ENCODE results near the gene OR51E2. TPM values are rescaled to one million over a fixed set of nuclear protein-coding genes. Genes with fewer than 3 reads are reported as not detected.

Gene OR51E2
- total RNA-seq, 5 donors from 2014 or later (not counting 1 experiment from before 2014, with no cell fraction given): not detected

DNA sequence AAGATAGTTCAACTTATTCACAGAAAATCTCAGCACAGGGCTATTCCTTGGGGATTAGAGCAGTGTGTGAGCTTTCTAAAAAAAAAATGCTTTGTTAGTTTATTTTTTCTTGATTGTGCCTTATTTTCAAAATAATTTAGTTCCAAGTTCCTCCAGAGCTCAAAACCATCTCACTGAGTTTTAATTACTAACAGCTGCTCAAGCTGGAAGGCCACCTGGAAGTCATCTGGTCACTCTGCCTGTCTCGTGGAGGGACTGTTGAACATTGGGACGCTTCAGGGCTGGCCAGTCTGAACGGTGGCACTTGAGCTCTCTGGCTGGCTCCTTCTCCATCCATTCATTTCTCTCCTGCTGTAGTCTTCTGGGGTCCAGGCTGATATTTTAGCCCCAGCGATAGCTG is 49.9 kb downstream of the OR51E2 start:
- DNase-seq (no peak), ATAC-seq (replicated peaks in 1 of 4) (no peak)
- 73% methylated on average over 3 of the region's 4 CpGs for WGBS (ENCODE audit: insufficient coverage)
- ChIA-PET CTCF (interaction anchor here in 1 of 2 donors (0.9 kb wide), 1 partner anchor 12 kb away, joined by 4 read pairs; no protein-coding TSS in a partner anchor), POLR2A (no interaction called here)
- Histone ChIP-seq H3K36me3 (ENCODE audit: control insufficient read depth in 2 of 2, extremely low read depth in 1 of 2, insufficient read depth in 1 of 2, low read length in 1 of 2) (no peaks in the 10 kb centered on the region), H3K4me3 (ENCODE audit: control insufficient read depth in 1 of 2, extremely low read depth in 1 of 2, low read length in 1 of 2) (no peak overlapping the region), H3K9me3 (no peaks in the 10 kb centered on the region), H3K4me1 (ENCODE audit: control insufficient read depth in 1 of 2, extremely low read depth in 1 of 2, insufficient read depth in 2 of 2, low read length in 2 of 2) (no peaks in the 10 kb centered on the region), H3K27me3 (replicated peaks in 1 of 2; ENCODE audit: control insufficient read depth in 2 of 2, extremely low read depth in 1 of 2, insufficient read depth in 2 of 2, low read length in 1 of 2) (peaks cover 0 to 10% of the 10 kb centered on the region in 2 experiments), H3K27ac (ENCODE audit: low read length) (no peak overlapping the region)
- H3K4me3 Mint-ChIP-seq: no peak overlapping the region
- H3K36me3 Mint-ChIP-seq: no peaks in the 10 kb centered on the region
- peaks cover 3 to 13% of the 10 kb centered on the region in 2 donors for H3K27me3 Mint-ChIP-seq
- no peaks in the 10 kb centered on the region for H3K4me1 Mint-ChIP-seq
- H3K9me3 Mint-ChIP-seq: peaks cover 0 to 2% (median 0%) of the 10 kb centered on the region in 3 donors
- H3K27ac Mint-ChIP-seq: no peak overlapping the region

DNA sequence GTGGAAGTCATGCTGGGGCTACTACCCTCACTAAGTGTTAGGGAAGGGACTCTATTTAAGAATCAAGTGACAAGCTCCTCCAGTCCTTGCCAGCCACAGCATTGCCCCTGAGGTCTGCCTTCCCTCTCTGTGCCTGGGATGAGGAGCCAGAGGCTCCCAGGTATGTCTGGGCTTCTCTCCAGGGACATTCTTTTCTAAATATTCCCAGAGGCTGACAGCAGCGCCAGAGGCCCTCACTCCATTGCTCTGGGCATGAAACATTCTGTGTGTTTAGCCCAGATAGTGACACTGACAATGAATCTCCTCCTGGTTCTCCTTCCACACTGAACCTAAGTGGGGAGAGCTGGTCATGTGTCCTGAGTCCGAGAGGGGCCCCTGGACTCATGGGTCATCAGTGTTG is 51.7 kb downstream of the OR51E2 start:
- 86% methylated on average over 1 of the region's 2 CpGs for WGBS (ENCODE audit: insufficient coverage)
- ChIA-PET POLR2A (no interaction called here), CTCF (interaction anchor here in 1 of 2 donors (1.3 kb wide), 1 partner anchor 9 kb away, joined by 3 read pairs; the partner anchor contains the start of gene OR51D1)
- H3K27me3 ChIP-seq (replicated peaks in 1 of 2; ENCODE audit: control insufficient read depth in 2 of 2, extremely low read depth in 1 of 2, insufficient read depth in 2 of 2, low read length in 1 of 2): peaks cover 0 to 18% of the 10 kb centered on the region in 2 experiments
- no peaks in the 10 kb centered on the region for H3K4me1 Mint-ChIP-seq
- H3K4me3 ChIP-seq (ENCODE audit: control insufficient read depth in 1 of 2, extremely low read depth in 1 of 2, low read length in 1 of 2): no peak overlapping the region
- H3K27ac ChIP-seq (ENCODE audit: low read length): no peak overlapping the region
- H3K27ac Mint-ChIP-seq: no peak overlapping the region
- H3K4me3 Mint-ChIP-seq: no peak overlapping the region
- no peaks in the 10 kb centered on the region for H3K36me3 ChIP-seq (ENCODE audit: control insufficient read depth in 2 of 2, extremely low read depth in 1 of 2, insufficient read depth in 1 of 2, low read length in 1 of 2)
- H3K4me1 ChIP-seq (ENCODE audit: control insufficient read depth in 1 of 2, extremely low read depth in 1 of 2, insufficient read depth in 2 of 2, low read length in 2 of 2): no peaks in the 10 kb centered on the region
- no peak for ATAC-seq (replicated peaks in 1 of 4)
- H3K9me3 Mint-ChIP-seq: no peaks in the 10 kb centered on the region
- peaks cover 3 to 15% of the 10 kb centered on the region in 2 donors for H3K27me3 Mint-ChIP-seq
- DNase-seq: no peak
- no peaks in the 10 kb centered on the region for H3K9me3 ChIP-seq
- H3K36me3 Mint-ChIP-seq: no peaks in the 10 kb centered on the region

DNA sequence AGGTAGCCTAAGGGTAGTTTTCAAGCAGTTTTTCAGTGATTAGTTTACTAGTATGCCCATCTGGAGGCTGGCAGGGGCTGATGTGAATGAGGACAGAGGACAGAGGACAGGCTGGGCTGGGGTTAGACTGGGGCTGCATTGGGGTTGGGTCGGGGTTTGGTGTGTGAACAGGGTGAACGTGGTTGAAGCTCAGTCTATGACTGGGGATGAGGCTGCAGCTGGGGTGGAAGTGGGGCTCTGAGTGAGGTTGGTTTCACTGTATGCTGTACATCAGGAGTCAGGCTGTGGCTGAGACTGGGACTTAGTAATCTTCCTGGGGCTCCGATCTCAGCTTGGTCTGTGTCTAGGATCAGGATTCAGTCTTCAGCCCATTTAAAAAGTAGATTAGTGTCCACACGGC is 53.4 kb downstream of the OR51E2 start:
- no peak overlapping the region for H3K27ac ChIP-seq (ENCODE audit: low read length)
- Mint-ChIP-seq H3K27ac (no peak overlapping the region), H3K36me3 (no peaks in the 10 kb centered on the region), H3K9me3 (no peaks in the 10 kb centered on the region), H3K4me1 (no peaks in the 10 kb centered on the region), H3K4me3 (no peak overlapping the region), H3K27me3 (peaks cover 3 to 16% of the 10 kb centered on the region in 2 donors)
- ATAC-seq (replicated peaks in 1 of 4) (no peak), DNase-seq (no peak)
- 58% methylated on average over 3 of the region's 4 CpGs for WGBS (ENCODE audit: insufficient coverage)
- POLR2A ChIA-PET: interaction anchor here in 1 of 2 donors (0.5 kb wide), 1 partner anchor 1165 kb away, joined by 5 read pairs; no protein-coding TSS in a partner anchor
- H3K4me1 ChIP-seq (ENCODE audit: control insufficient read depth in 1 of 2, extremely low read depth in 1 of 2, insufficient read depth in 2 of 2, low read length in 2 of 2): no peaks in the 10 kb centered on the region
- H3K4me3 ChIP-seq (ENCODE audit: control insufficient read depth in 1 of 2, extremely low read depth in 1 of 2, low read length in 1 of 2): no peak overlapping the region
- no peaks in the 10 kb centered on the region for H3K9me3 ChIP-seq
- CTCF ChIA-PET: no interaction called here
- H3K27me3 ChIP-seq (replicated peaks in 1 of 2; ENCODE audit: control insufficient read depth in 2 of 2, extremely low read depth in 1 of 2, insufficient read depth in 2 of 2, low read length in 1 of 2): peaks cover 0 to 18% of the 10 kb centered on the region in 2 experiments
- no peaks in the 10 kb centered on the region for H3K36me3 ChIP-seq (ENCODE audit: control insufficient read depth in 2 of 2, extremely low read depth in 1 of 2, insufficient read depth in 1 of 2, low read length in 1 of 2)

DNA sequence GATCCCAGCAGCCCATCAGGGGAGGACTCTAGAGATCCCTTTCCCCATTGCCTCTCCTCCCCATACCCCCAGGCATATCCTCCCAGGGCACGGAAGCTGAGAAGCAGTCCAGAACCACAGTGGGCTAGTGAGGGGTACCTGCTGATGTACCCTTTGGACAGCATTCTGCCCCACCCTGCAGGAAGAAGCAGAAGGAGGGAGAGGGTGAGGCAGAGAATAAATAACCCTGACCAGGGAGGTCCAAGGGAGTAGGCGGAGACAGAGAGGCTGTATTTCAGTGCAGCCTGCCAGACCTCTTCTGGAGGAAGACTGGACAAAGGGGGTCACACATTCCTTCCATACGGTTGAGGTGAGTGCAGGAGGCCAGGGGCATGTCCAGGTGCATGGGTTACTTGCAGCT is 54.0 kb downstream of the OR51E2 start, which contains the start of gene OR51E1:
OR51E1 (plus strand) TSS at position 301 of the 400 bp plus-strand sequence. CDS start 8,545 bp downstream, outside the sequence.
- 81% methylated on average over 2 of the region's 3 CpGs for WGBS (ENCODE audit: insufficient coverage)
- no peaks in the 10 kb centered on the region for H3K36me3 ChIP-seq (ENCODE audit: control insufficient read depth in 2 of 2, extremely low read depth in 1 of 2, insufficient read depth in 1 of 2, low read length in 1 of 2)
- no peaks in the 10 kb centered on the region for H3K9me3 Mint-ChIP-seq
- H3K27ac ChIP-seq (ENCODE audit: low read length): no peak within 1 kb of the TSS
- peaks cover 3 to 16% of the 10 kb centered on the region in 2 donors for H3K27me3 Mint-ChIP-seq
- DNase-seq: no peak
- H3K4me3 ChIP-seq (ENCODE audit: control insufficient read depth in 1 of 2, extremely low read depth in 1 of 2, low read length in 1 of 2): no peak within 1 kb of the TSS
- H3K4me3 Mint-ChIP-seq: no peak within 1 kb of the TSS
- no peaks in the 10 kb centered on the region for H3K4me1 Mint-ChIP-seq
- H3K27ac Mint-ChIP-seq: no peak within 1 kb of the TSS
- ChIA-PET CTCF (no interaction called here), POLR2A (interaction anchor here in 1 of 2 donors (0.5 kb wide), 1 partner anchor 1166 kb away, joined by 5 read pairs; no protein-coding TSS in a partner anchor)
- no peaks in the 10 kb centered on the region for H3K36me3 Mint-ChIP-seq
- ATAC-seq (replicated peaks in 1 of 4): no peak
- no peaks in the 10 kb centered on the region for H3K9me3 ChIP-seq
- peaks cover 0 to 18% of the 10 kb centered on the region in 2 experiments for H3K27me3 ChIP-seq (replicated peaks in 1 of 2; ENCODE audit: control insufficient read depth in 2 of 2, extremely low read depth in 1 of 2, insufficient read depth in 2 of 2, low read length in 1 of 2)
- no peaks in the 10 kb centered on the region for H3K4me1 ChIP-seq (ENCODE audit: control insufficient read depth in 1 of 2, extremely low read depth in 1 of 2, insufficient read depth in 2 of 2, low read length in 2 of 2)

DNA sequence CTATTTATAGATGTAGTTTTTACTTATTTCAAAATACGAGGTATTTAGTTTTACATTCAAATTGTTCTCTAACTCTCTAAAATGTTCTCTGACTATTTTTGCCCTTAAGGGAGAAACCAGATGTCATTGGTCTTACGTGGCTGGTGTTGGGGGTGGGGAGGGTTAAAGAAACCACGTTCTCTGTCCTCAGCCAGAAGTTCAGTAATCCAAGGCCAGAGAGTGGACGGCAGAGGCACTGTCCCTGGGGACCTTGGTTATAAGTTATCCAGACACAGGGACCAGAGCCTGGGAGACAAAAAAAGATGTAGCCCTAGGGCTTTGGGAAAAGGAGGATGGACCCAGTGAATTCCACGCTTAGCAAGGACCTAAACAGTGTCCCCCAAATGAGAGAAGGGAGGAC is 54.6 kb downstream of the OR51E2 start:
- no peak for DNase-seq
- ChIA-PET POLR2A (no interaction called here), CTCF (no interaction called here)
- no peak for ATAC-seq (replicated peaks in 1 of 4)
- H3K9me3 Mint-ChIP-seq: no peaks in the 10 kb centered on the region
- Histone ChIP-seq H3K27me3 (replicated peaks in 1 of 2; ENCODE audit: control insufficient read depth in 2 of 2, extremely low read depth in 1 of 2, insufficient read depth in 2 of 2, low read length in 1 of 2) (peaks cover 0 to 18% of the 10 kb centered on the region in 2 experiments), H3K4me1 (ENCODE audit: control insufficient read depth in 1 of 2, extremely low read depth in 1 of 2, insufficient read depth in 2 of 2, low read length in 2 of 2) (no peaks in the 10 kb centered on the region), H3K4me3 (ENCODE audit: control insufficient read depth in 1 of 2, extremely low read depth in 1 of 2, low read length in 1 of 2) (no peak overlapping the region), H3K9me3 (no peaks in the 10 kb centered on the region), H3K27ac (ENCODE audit: low read length) (no peak overlapping the region), H3K36me3 (ENCODE audit: control insufficient read depth in 2 of 2, extremely low read depth in 1 of 2, insufficient read depth in 1 of 2, low read length in 1 of 2) (no peaks in the 10 kb centered on the region)
- peaks cover 3 to 16% of the 10 kb centered on the region in 2 donors for H3K27me3 Mint-ChIP-seq
- H3K27ac Mint-ChIP-seq: no peak overlapping the region
- H3K4me3 Mint-ChIP-seq: no peak overlapping the region
- no peaks in the 10 kb centered on the region for H3K4me1 Mint-ChIP-seq
- 30% methylated on average over 3 of the region's 5 CpGs for WGBS (ENCODE audit: insufficient coverage)
- no peaks in the 10 kb centered on the region for H3K36me3 Mint-ChIP-seq

DNA sequence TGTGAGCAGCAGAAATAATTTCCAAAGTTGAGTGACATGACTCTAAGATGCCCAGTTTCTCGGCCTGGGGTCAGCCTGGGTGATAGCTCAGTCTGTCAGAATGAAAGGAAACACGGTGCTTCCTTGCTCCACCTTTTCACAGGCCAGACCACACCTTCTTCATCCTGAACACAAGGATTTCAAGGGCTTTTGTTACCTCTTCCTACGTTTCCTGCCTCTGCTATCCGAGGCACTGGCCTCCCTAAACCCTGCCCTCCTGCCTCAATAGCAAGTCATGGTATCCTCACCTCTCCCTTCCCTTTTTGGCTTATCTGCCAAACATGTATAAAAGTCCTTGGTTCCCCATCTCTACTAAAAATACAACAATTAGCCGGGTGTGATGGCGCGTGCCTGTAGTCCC is 55.6 kb downstream of the OR51E2 start:
- 77% methylated on average over 4 of the region's 7 CpGs for WGBS (ENCODE audit: insufficient coverage)
- no peak for ATAC-seq (replicated peaks in 1 of 4)
- H3K27ac ChIP-seq (ENCODE audit: low read length): no peak overlapping the region
- peaks cover 3 to 16% of the 10 kb centered on the region in 2 donors for H3K27me3 Mint-ChIP-seq
- H3K4me1 Mint-ChIP-seq: no peaks in the 10 kb centered on the region
- no peaks in the 10 kb centered on the region for H3K36me3 Mint-ChIP-seq
- H3K4me3 ChIP-seq (ENCODE audit: control insufficient read depth in 1 of 2, extremely low read depth in 1 of 2, low read length in 1 of 2): no peak overlapping the region
- H3K4me3 Mint-ChIP-seq: no peak overlapping the region
- no peak for DNase-seq
- no peaks in the 10 kb centered on the region for H3K36me3 ChIP-seq (ENCODE audit: control insufficient read depth in 2 of 2, extremely low read depth in 1 of 2, insufficient read depth in 1 of 2, low read length in 1 of 2)
- peaks cover 0 to 22% of the 10 kb centered on the region in 2 experiments for H3K27me3 ChIP-seq (replicated peaks in 1 of 2; ENCODE audit: control insufficient read depth in 2 of 2, extremely low read depth in 1 of 2, insufficient read depth in 2 of 2, low read length in 1 of 2)
- H3K9me3 ChIP-seq: no peaks in the 10 kb centered on the region
- ChIA-PET POLR2A (no interaction called here), CTCF (no interaction called here)
- no peak overlapping the region for H3K27ac Mint-ChIP-seq
- H3K9me3 Mint-ChIP-seq: no peaks in the 10 kb centered on the region
- peaks cover 0 to 3% of the 10 kb centered on the region in 2 experiments for H3K4me1 ChIP-seq (ENCODE audit: control insufficient read depth in 1 of 2, extremely low read depth in 1 of 2, insufficient read depth in 2 of 2, low read length in 2 of 2)
